GM12878 (cell line): Measurements from ENCODE around the gene NOX1. TPM values are rescaled to one million over a fixed set of nuclear protein-coding genes. Genes with fewer than 3 reads are reported as not detected.

Source experiments
- ATAC-seq: fragments of 200-7000 bp; cut with Tn5 transposase; 3 replicates; pipeline ENCODE4 v1.9.1; 2020; ENCODE audit warnings: mild to moderate bottlenecking, moderate library complexity
- BruUV-seq: library from RNA; stranded (reverse); fragments of 400-500 nt; replicated peaks from 2 replicates; lab custom pipeline; 2021; lab: Mats Ljungman, UMichigan
- CTCF ChIA-PET: fragments of 300-600 bp; sonication (Branson Sonifier 250); formaldehyde crosslinking; extraction: SDS; loops from one replicate; lab custom pipeline; 2021; ENCODE audit warnings: inconsistent platforms; lab: Yijun Ruan, JAX
- POLR2A ChIA-PET: fragments of 350-600 bp; formaldehyde crosslinking; extraction: SDS; loops from one replicate; lab custom pipeline; 2021; ENCODE audit warnings: inconsistent platforms; lab: Charles Lee
- RAD21 ChIA-PET: fragments of 300-600 bp; sonication (Branson Sonifier 250); formaldehyde crosslinking; loops from one replicate; lab custom pipeline; 2023; ENCODE audit warnings: antibody characterized with exemption; ENCODE audit not compliant: unreplicated experiment; lab: Charles Lee
- SMC1A ChIA-PET: fragments of 300-600 bp; sonication (Branson Sonifier 250); formaldehyde crosslinking; loops from one replicate; lab custom pipeline; 2023; ENCODE audit not compliant: unreplicated experiment, uncharacterized antibody; lab: Charles Lee
- DNase-seq: peaks from one replicate; pipeline ENCODE4 v3.0.0-alpha.2; 2011; ENCODE audit warnings: low read depth, low spot score
- FAIRE-seq: peaks from 3 replicates; lab custom pipeline; 2011; peaks lifted over from hg19 to GRCh38; lab: Jason Lieb, UNC
- H2AFZ ChIP-seq: 2 replicates; pipeline ENCODE4 v1.6.0; 2011; ENCODE audit warnings: low read depth, low read length, control low read depth; ENCODE audit not compliant: control insufficient read depth
- H3K27ac ChIP-seq: 2 replicates; pipeline ENCODE4 v1.5.1; 2011; ENCODE audit warnings: control low read depth; ENCODE audit not compliant: control insufficient read depth, insufficient read depth
- H3K27me3 ChIP-seq, 2 experiments: replicated peaks in 1 of 2; 2 replicates each; pipeline versions ENCODE4 v1.6.0 to v1.6.1; 2011; ENCODE audit warnings: low read length in 1 of 2; ENCODE audit not compliant: control insufficient read depth in 2 of 2, insufficient read depth in 2 of 2
- H3K36me3 ChIP-seq, 2 experiments: 2 replicates each; pipeline ENCODE4 v1.5.1; 2011; ENCODE audit warnings: low read length in 1 of 2; ENCODE audit not compliant: control insufficient read depth in 2 of 2, insufficient read depth in 2 of 2
- H3K4me1 ChIP-seq: 2 replicates; pipeline ENCODE4 v1.6.1; 2011; ENCODE audit warnings: mild to moderate bottlenecking, low read length, moderate library complexity, mixed read lengths; ENCODE audit not compliant: control insufficient read depth, insufficient read depth
- H3K4me2 ChIP-seq: 2 replicates; pipeline ENCODE4 v1.6.0; 2011; ENCODE audit warnings: control low read depth; ENCODE audit not compliant: control insufficient read depth, insufficient read depth
- H3K4me3 ChIP-seq: fragments of 200-600 bp; sonication (generic); 2 replicates; pipeline ENCODE4 v1.5.1; 2016
- H3K79me2 ChIP-seq: 2 replicates; pipeline ENCODE4 v1.6.0; 2011; ENCODE audit warnings: low read length; ENCODE audit not compliant: control insufficient read depth, insufficient read depth
- H3K9ac ChIP-seq: 2 replicates; pipeline ENCODE4 v1.8.0; 2011; ENCODE audit warnings: low read length, control low read depth, mixed read lengths; ENCODE audit not compliant: control insufficient read depth, insufficient read depth
- H3K9me3 ChIP-seq: replicated peaks from 3 replicates; pipeline ENCODE4 v1.5.1; 2011; ENCODE audit warnings: mild to moderate bottlenecking, low read length; ENCODE audit not compliant: control insufficient read depth, insufficient read depth
- H4K20me1 ChIP-seq: 2 replicates; pipeline ENCODE4 v1.6.0; 2011; ENCODE audit not compliant: control insufficient read depth, insufficient read depth
- CHD1 ChIP-seq: IDR thresholded peaks from 2 replicates; pipeline ENCODE4 v1.6.1; 2012; ENCODE audit warnings: low read depth, low read length, improper control_type of control experiment
- CUX1 ChIP-seq: IDR thresholded peaks from 2 replicates; pipeline ENCODE4 v1.6.1; 2012; ENCODE audit warnings: improper control_type of control experiment, low read depth, low read length; ENCODE audit not compliant: insufficient replicate concordance
- E2F8 ChIP-seq: fragments of 450-650 bp; IDR thresholded peaks from 2 replicates; pipeline ENCODE4 v1.6.1; 2018; ENCODE audit warnings: mild to moderate bottlenecking, low read depth, moderate library complexity; ENCODE audit not compliant: partially characterized antibody
- YY1 ChIP-seq: IDR thresholded peaks from 2 replicates; pipeline ENCODE4 v1.6.1; 2011; ENCODE audit warnings: low read depth, mild to moderate bottlenecking, low read length
- WGBS: methylation state at CpG from one replicate; pipeline ENCODE4 v1.1.6; 2016; ENCODE audit warnings: low lambda C conversion rate; ENCODE audit not compliant: insufficient replicate concordance, insufficient coverage; ENCODE audit errors: missing lambda C conversion rate; 5-methylcytosine and 5-hydroxymethylcytosine counted together
- in situ Hi-C: fragments of 300-500 bp; cut with MboI; formaldehyde crosslinking; loops from 9 replicates; pipeline ENCODE4 v1.14.3; 2018; ENCODE audit warnings: mixed read lengths
- intact Hi-C: fragments of 100-400 bp; cut with micrococcal nuclease; formaldehyde crosslinking; loops from one replicate; pipeline ENCODE4 v1.14.2; 2022; ENCODE audit not compliant: unreplicated experiment
- polyA plus RNA-seq, 11 experiments: library from polyadenylated mRNA; depleted of rRNA in 4 of 11; unstranded in 6 of 11; stranded (reverse) in 5 of 11; fragments of >200 nt; fragmentation: Nextera tagmentation in 4 of 11; fragmentation: Illumina TruSeq in 1 of 11; extraction: Ambion mirVana in 4 of 11; extraction: Trizol in 1 of 11; gene quantifications; 1 replicate in 1 of 11; 2 replicates in 10 of 11; pipeline versions ENCODE4 v1.2.1 to v1.2.3, GENCODE V29; 2011 to 2016; ENCODE audit warnings: inconsistent platforms in 2 of 11, missing spikeins in 2 of 11, low read depth in 1 of 11
- total RNA-seq, 4 experiments: library from RNA; depleted of rRNA in 3 of 4; stranded (reverse); fragments of >200 nt in 3 of 4; fragmentation: Illumina TruSeq in 1 of 4; extraction: Trizol in 1 of 4; gene quantifications; 2 replicates each; pipeline versions ENCODE4 v1.2.1 to v1.2.3, GENCODE V29; 2013 to 2021

Gene NOX1
- total and polyA plus RNA-seq, 10 of the 15 experiments (the other 5 are each of a cell fraction or from before 2014, with no cell fraction given): 0.03 to 0.09 (median 0.08) TPM; not detected in 6

GRCh38 chrX:100870527-100870926 is 3.6 kb downstream of the NOX1 start (continued):
- TF ChIP-seq E2F8: no peak
- no peak for TF ChIP-seq YY1
- TF ChIP-seq CUX1: no peak

GRCh38 chrX:100868273-100868672 is 5.9 kb downstream of the NOX1 start:
- ATAC-seq: no peak
- ChIA-PET RAD21 (no interaction called here), CTCF (no interaction called here), POLR2A (no interaction called here), SMC1A (interaction anchor here (0.7 kb wide), 1 partner anchor 62 kb away, joined by 3 read pairs; no protein-coding TSS in a partner anchor)
- 23% methylated on average over 2 of the region's 2 CpGs for WGBS
- no TSS peak for BruUV-seq
- H3K9ac ChIP-seq: no peak overlapping the region
- intact Hi-C loops (no loop called here), in situ Hi-C loops (no loop called here)
- no peak overlapping the region for H2AFZ ChIP-seq
- TF ChIP-seq CHD1: no peak
- no peaks in the 10 kb centered on the region for H3K79me2 ChIP-seq
- no peak for FAIRE-seq
- H3K36me3 ChIP-seq: no peaks in the 10 kb centered on the region
- H4K20me1 ChIP-seq: no peaks in the 10 kb centered on the region
- H3K27ac ChIP-seq: no peak overlapping the region
- no peak overlapping the region for H3K4me2 ChIP-seq
- H3K4me1 ChIP-seq: no peaks in the 10 kb centered on the region
- no peaks in the 10 kb centered on the region for H3K27me3 ChIP-seq
- DNase-seq: no peak
- no peak overlapping the region for H3K4me3 ChIP-seq
- no peaks in the 10 kb centered on the region for H3K9me3 ChIP-seq
